B cell (primary cell): ENCODE measurements around the gene GAST.

Experiments
- EZH2 ChIP-seq: IDR thresholded peaks from 2 replicates; pipeline ENCODE4 v1.6.1; 2012; ENCODE audit warnings: borderline replicate concordance, low read depth, mild to moderate bottlenecking, moderate library complexity, low read length; ENCODE audit not compliant: insufficient read depth, poor library complexity, severe bottlenecking
- TF ChIP-seq, protein P1 (sequence below): fragments of 200-600 bp; IDR thresholded peaks from one replicate; pipeline ENCODE4 v1.8.0; 2022; ENCODE audit warnings: antibody characterized with exemption, mild to moderate bottlenecking

DNA sequence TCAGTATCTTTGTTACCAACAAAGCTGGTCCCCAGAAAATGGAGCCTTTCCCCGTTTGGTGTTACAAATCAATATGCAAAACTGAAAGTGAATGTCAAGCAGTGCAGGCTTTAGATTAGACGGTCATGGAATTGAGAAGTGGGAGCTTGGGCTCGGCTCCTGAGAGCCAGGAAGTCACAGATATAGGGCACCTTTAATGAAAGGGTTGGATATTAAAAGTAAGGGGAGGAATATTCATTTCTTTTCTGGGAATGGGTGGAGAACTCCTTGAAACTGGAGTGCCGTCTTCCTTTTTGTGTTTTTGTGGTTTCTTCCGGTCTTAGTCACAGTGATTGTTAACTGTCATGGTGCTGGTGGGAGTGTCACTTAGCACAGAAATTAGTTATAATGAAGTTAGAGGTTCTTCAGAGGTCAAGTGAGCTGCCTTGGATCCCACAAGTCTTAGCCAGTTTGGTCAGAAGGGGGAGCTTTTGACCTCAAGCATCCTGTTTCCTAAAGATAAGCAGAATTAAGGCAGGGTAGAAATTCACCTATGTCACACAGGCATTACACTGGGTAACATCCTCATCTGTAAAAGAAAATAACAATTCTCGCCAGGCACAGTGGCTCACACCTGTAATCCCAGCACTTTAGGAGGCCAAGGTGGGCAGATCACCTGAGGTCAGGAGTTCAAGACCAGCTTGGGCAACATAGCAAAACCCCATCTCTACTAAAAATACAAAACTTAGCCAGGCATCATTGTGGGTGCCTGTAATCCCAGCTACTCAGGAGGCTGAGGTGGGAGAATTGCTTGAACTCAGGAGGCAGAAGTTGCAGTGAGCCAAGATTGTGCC lies 33.0 kb upstream of the GAST start:
- TF ChIP-seq, protein P1, sequence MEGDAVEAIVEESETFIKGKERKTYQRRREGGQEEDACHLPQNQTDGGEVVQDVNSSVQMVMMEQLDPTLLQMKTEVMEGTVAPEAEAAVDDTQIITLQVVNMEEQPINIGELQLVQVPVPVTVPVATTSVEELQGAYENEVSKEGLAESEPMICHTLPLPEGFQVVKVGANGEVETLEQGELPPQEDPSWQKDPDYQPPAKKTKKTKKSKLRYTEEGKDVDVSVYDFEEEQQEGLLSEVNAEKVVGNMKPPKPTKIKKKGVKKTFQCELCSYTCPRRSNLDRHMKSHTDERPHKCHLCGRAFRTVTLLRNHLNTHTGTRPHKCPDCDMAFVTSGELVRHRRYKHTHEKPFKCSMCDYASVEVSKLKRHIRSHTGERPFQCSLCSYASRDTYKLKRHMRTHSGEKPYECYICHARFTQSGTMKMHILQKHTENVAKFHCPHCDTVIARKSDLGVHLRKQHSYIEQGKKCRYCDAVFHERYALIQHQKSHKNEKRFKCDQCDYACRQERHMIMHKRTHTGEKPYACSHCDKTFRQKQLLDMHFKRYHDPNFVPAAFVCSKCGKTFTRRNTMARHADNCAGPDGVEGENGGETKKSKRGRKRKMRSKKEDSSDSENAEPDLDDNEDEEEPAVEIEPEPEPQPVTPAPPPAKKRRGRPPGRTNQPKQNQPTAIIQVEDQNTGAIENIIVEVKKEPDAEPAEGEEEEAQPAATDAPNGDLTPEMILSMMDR, result no peak
- no peak for TF ChIP-seq EZH2
